Regular cardiac myocyte (primary cell): Measurements from ENCODE around the gene CMTR2. TPM values are rescaled to one million over a fixed set of nuclear protein-coding genes. Genes with fewer than 3 reads are reported as not detected.

ENCODE experiments used
- total RNA-seq: library from RNA; depleted of rRNA; stranded (reverse); fragments of >200 nt; gene quantifications from 2 replicates; pipeline ENCODE4 v1.2.3, GENCODE V29; 2014

The CMTR2 gene, protein sequence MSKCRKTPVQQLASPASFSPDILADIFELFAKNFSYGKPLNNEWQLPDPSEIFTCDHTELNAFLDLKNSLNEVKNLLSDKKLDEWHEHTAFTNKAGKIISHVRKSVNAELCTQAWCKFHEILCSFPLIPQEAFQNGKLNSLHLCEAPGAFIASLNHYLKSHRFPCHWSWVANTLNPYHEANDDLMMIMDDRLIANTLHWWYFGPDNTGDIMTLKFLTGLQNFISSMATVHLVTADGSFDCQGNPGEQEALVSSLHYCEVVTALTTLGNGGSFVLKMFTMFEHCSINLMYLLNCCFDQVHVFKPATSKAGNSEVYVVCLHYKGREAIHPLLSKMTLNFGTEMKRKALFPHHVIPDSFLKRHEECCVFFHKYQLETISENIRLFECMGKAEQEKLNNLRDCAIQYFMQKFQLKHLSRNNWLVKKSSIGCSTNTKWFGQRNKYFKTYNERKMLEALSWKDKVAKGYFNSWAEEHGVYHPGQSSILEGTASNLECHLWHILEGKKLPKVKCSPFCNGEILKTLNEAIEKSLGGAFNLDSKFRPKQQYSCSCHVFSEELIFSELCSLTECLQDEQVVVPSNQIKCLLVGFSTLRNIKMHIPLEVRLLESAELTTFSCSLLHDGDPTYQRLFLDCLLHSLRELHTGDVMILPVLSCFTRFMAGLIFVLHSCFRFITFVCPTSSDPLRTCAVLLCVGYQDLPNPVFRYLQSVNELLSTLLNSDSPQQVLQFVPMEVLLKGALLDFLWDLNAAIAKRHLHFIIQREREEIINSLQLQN
- total RNA-seq = 27.3 and 28.4 TPM in 2 replicates

DNA sequence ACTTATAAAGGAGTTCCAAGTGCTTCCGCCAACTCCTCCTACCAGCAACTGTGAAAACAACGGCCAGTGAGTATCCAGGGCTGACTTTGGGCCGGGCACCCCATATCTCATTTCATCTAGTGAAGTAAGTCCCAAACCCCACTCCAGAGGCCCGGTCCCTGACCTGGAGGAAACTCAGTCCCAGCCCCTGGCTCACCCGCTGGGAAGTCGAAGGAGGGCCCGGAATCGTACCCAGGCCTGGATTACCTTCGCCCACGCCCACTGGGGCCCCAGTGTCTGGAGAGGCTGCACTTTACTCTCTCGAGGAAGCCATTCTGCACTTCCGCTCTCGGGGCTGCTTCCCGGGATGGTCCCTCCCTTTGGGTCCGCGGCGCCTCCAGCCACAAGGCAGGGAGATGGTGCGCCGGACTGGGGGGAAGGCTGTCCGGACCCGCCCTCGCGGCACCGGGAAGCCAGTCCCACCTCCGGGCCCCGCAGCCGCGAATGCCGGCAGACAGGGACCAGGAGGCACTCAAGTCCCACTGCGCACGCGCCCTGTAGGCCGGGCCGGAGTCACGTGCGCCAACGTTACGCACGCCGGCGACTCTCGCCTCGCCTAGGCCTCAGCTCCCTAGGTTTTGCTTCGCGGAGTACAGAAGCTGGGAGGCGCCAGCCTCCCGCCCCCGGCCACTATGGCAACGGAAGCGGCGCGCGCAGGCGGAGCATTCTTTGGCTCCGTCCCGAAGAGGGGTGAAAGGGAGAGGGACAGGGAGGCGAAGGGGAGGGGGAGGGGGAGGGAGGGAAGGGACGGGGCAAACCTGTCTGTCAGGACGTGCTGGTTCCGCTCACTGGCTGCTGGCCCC, at the start of gene CMTR2:
CMTR2 (minus strand) TSS at position 513 of the 842 bp plus-strand sequence. CDS start 3,482 bp downstream, outside the sequence.

Other genes with a start within 250 kb of the CMTR2 start
- under 0.01 and 0.28 TPM in 2 replicates for gene HYDIN, start 58.7 kb downstream of the CMTR2 start, total RNA-seq
- 0.38 and 1.7 TPM in 2 replicates for gene CALB2, start 69.3 kb upstream of the CMTR2 start, total RNA-seq
- gene TLE7, start 152.7 kb upstream of the CMTR2 start, total RNA-seq = not detected in 2 replicates
- gene ZNF23, start 172.8 kb upstream of the CMTR2 start, total RNA-seq = 9.2 and 11.8 TPM in 2 replicates
- 1.3 and 2.8 TPM in 2 replicates for gene ZNF19, start 199.9 kb upstream of the CMTR2 start, total RNA-seq
- not detected in 2 replicates for gene CHST4, start 237.0 kb upstream of the CMTR2 start, total RNA-seq